HEK293 (cell line): Measurements from ENCODE around the gene UGGT2.

ENCODE experiments used
- CTCF ChIP-seq: fragments of 450-650 bp; formaldehyde crosslinking; IDR thresholded peaks from 2 replicates; pipeline ENCODE4 v1.5.1; 2016; ENCODE audit warnings: missing biosample characterization, missing genetic modification characterization
- KLF16 ChIP-seq: fragments of 450-650 bp; formaldehyde crosslinking; IDR thresholded peaks from 2 replicates; pipeline ENCODE4 v1.5.1; 2017; ENCODE audit warnings: missing biosample characterization, missing genetic modification characterization
- MEIS1 ChIP-seq: sonication (generic); formaldehyde crosslinking; IDR thresholded peaks from 2 replicates; pipeline ENCODE4 v1.8.1; 2022; ENCODE audit warnings: missing genetic modification reagents, mild to moderate bottlenecking, borderline replicate concordance
- ZNF16 ChIP-seq: fragments of 450-650 bp; formaldehyde crosslinking; IDR thresholded peaks from 2 replicates; pipeline ENCODE4 v1.5.1; 2016; ENCODE audit warnings: low read depth, missing biosample characterization, missing genetic modification characterization

- TF ChIP-seq MEIS1 = no peak
- TF ChIP-seq KLF16 (tag by site-specific recombination) = no peak
- TF ChIP-seq CTCF (tag by site-specific recombination) = no peak
- TF ChIP-seq ZNF16 = no peak
These were observed 159.3 kb downstream of the UGGT2 start for GRCh38 chr13:95893861-95894260.
